Pons (tissue), 1 donor: ENCODE data around the gene DPP8.
A peak's percentile ranks its signal among the peaks of the same experiment; 100 is the strongest.
"Not testable (repeated sequence)": the region's sequence is repeated elsewhere in the genome, so short reads cannot be mapped to it uniquely, and the experiment has no call there.

Experiments
- DNase-seq: peaks from one replicate; pipeline ENCODE4 v3.0.0-alpha.2; 2016; ENCODE audit warnings: low spot score

DPP8 gene

DNA sequence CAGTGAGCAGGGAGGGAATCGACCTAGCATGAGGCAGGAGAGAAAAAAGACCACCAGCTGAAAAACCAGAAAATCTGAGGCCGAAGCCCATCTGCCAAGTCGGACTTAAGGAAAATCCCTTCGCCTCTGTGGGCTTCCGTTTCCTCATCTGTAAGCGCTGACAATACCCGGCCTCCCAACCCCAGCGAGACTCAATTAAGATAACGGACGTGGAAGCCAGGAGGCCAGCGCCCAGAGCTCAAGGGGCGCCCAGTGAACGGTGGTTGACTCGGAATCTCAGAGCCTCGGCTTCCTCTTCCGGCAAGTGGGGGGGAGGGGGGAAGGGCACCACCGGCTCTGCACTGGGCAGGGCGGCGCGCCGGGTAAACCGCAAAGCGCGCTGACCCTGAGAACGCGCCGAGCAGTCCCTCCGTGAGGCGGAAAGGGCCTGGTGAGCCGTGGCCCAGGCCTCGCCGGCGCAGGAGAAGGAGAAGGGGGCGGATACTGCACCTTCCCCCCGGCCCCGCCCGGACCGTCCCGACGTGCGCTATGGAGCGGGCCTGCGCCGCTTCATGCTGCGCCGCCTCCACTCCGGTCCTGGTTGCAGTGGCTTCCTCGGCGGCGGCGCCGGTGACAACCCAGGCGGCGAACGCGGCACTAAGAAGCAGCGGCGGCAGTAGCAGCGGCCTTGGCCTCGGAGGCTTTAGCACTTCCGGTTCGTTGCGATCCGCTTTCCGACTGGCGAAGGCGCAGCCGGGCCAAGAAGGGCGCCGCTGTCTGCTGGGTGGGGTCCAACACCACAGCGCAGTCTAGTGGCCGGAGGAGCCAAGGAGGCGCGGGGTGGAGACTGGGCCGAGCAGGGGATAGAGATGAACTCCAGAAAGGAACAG lies at the start of gene DPP8:
Gene DPP8 (minus strand): TSS at position 693 of the 869 bp plus-strand sequence. CDS start 5,136 bp downstream, outside the sequence.
- DNase-seq: peak; percentile 84

DNA sequence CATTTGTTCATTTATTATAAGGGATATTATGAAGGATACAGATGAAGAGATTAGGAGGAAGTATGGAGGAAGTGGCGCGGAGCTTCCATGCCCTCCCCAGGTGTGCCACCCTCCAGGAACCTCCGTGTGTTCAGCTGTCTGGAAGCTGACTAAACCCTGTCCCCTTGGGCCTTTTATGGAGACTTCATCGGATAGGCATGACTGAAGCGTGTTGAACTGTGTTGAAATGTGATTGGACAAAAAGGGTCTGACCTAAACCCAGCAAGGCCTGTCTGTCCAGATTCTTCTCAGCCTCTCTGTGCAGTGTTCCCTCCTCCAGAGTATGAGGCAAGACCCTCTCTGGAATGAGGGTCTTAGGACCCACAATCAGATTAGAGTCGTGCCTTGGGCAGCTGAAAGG lies 44.4 kb upstream of the DPP8 start:
- DNase-seq: no peak

DNA sequence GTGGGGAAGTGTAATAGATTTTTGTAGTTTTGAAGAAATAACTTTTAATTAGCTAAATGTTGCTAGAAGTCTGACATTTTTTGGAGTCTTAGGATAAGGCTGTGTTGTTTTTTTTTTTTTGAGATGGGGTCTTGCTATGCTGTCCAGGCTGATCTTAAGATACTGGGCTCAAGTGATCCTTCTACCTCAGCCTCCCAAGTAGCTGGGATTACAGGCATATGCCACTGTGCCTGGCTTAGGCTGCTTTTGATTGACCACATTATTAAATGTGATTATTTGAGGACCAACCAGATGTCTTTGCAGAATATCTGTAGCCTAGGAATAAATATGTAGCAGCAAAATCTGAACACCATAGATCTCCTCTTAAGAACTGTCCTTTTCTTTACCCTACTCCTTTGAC lies 42.5 kb upstream of the DPP8 start:
- no peak for DNase-seq

DNA sequence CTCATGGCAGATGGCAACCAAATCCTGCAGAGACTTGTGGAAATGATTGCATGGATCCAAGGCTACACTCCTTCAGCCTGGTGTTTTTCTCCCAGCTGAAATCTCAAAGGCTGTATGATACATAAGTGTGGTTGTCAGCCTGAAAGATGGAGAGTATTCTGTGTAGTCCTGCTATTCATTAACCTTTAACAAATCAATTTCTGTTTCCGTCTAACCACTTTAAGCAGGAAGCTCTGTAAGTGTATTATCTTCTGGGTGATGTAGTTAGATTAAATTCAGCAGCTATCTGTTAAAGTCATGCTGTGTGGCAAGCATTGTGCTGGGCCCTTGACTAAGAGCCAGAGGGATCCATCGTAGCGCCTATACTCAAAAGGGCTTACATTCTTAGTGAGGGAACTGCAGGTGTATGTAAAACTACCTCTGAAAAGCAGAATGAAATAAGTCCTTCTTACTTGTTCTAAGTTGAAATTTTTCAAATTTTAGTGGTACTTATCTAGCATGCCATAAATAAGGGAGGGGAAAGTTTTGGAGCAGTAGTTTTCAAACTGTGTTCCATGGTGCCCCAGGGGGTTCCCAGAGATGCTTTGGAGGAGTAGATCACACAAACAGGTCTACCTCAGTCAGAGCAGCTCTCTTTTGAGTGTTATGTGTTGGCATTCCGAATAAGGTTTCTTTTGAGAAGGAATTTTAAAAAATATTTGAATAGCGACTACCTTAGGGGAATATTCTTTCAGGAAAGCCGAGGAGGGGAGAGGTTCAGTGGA lies 41.7 kb upstream of the DPP8 start:
- no peak for DNase-seq

DNA sequence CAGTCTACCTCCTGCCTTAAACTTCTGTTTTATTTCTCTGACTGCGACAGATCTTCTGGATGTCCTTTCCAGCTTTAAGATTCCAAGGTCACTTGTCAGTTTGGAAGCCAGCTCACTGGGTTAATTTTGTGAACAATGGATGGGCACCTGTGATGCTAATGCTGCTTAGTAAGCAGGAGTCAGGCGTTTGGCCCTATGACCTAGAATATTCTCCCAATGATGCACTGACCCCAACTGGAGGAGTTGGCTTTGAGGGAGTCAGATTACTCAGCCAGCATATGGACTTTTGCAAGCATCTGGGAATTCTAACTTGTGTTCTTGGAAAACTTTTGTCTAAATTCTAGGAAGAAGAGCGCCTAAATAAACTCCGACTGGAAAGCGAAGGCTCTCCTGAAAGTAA lies 40.8 kb upstream of the DPP8 start:
- DNase-seq: no peak

DNA sequence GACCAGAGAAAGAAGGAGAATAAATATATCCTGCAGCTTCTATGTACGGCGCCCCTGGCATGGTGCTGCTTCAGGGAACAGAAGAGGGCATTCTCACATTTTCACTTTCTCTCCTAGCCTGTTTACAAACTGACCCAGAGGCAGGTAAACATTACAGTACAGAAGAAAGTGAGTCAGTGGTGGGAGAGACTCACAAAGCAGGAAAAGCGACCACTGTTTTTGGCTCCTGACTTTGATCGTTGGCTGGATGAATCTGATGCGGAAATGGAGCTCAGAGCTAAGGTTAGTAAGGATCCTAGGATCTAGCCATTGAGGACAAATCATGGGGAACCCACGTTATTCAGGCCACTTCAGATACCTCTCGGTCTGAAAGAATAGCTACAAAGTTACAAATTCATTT lies 39.1 kb upstream of the DPP8 start:
- DNase-seq: no peak

DNA sequence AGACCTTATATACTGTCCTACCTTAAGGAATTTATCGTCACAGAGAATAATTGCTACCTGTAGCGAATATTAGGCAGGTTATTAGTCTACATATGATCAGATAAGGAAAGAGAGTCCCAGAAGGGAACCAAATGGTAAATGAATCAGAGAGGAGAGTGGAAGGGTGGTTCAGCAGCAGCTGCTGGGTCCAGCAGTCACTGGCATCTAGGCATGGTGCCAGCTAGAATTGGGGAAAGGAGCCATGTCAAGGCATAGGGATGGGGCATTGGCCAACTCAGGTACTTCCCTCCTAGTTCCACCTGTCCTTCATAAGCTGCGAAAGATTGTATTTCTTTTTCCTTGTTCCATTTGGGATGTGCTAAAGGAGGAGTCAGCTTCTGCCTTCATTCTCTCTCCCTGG lies 36.2 kb upstream of the DPP8 start:
- no peak for DNase-seq

DNA sequence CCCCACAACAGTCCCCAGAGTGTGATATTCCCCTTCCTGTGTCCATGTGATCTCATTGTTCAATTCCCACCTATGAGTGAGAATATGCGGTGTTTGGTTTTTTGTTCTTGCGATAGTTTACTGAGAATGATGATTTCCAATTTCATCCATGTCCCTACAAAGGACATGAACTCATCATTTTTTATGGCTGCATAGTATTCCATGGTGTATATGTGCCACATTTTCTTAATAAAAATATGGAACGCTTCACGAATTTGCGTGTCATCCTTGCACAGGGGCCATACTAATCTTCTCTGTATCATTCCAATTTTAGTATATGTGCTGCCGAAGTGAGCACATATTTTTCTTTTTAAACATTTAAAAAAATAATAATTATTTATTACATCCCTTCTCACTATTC lies 35.4 kb upstream of the DPP8 start:
- not testable (repeated sequence) for DNase-seq

DNA sequence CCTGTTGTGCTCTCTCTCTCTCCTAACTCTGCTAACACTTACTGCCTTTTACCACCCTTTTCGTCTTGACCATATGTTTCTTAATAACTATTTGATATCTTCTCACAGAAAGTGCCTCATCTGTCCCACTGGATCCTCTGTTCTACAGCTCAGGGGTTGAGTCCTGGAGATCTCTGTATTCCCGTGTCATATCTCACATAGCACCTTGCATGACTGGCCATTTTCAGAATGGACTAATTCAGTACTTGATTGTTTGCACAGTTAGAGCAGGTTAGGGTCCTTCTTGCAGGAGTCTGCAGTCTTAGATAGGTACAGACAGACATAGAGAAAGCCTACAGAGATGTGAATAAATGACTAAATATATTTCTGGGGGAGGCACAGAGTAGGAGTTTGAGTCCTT lies 33.7 kb upstream of the DPP8 start:
- DNase-seq: no peak

DNA sequence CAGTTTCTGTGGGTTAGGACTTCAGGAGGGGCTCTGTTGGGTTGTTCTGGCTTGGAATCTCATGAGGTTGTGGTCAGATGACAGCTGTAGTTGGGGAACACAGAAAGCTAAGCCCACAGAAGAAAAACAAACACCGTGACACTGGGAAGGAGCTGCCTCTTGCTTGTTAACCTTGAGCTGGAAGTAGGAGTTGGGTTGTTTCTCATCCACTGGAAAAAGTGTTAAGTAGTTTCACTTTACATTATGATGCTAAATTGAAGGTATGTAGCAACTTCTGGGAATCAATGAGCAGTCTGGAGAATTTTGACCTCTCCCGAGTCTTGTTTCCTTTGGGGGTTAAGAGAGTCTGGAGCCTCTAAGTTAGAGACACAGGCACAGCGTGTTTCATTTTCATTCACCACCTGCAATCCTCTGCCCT lies 33.2 kb upstream of the DPP8 start:
- peak; percentile 38 for DNase-seq

DNA sequence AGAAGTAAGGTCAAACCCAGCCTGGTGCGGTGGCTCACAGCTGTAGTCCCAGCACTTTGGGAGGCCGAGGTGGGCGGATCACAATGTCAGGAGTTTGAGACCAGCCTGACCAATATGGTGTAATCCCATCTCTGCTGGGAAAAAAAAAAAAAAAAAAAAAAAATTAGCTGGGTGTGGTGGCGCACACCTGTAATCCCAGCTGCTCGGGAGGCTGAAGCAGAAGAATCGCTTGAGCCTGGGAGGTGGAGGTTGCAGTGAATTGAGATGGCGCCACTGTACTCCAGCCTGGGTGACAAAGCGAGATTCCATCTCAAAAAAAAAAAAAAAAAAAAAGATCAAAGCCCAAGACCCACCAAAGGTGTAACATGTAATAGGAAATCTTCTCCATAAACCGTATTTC lies 31.8 kb upstream of the DPP8 start:
- not testable (repeated sequence) for DNase-seq

DNA sequence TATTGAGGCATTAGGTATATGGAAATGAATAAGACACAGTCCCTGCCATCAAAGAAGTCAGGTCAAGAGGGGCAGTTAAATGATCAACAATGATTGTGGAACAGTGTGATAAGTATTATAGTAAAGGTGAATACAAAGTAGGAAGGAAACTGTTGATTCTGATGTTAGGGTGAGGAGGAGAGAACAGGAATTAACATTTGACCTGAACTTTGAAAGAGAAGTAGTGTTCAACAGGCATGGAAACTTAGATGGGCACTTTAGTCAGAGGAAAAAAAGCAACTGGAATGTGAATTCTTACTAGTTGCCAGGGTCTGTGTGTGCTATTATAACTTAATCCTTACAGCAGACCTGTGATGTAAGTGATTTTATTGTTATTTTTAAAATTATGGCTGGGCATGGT lies 30.4 kb upstream of the DPP8 start:
- no peak for DNase-seq

DNA sequence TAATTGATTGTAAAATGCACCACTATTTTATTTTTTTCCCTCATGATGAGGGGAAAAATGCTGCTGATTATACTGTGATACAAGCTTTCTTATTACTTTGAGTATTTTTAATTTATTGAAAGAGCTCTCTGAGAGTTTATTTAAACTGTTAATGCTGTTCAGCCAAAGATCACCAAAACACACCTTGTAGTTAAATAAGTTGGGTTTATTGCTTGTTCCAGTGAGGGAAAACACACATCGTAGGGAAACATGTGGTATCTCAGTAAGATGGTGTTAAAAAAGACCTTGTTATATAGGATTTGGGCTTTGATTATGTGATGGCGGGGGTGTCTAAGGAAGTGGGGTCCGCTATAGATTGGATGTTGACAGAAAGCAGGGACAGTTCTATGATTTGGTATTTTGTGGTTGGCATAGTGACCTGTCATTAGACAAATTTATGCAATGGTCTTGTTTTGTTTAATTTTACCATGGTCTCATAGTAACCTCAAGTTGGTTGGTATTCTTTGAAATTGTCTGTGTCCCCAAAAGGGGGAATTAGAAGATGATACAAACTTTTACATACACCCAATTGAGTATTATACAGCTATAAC lies 23.8 kb upstream of the DPP8 start:
- no peak for DNase-seq

DNA sequence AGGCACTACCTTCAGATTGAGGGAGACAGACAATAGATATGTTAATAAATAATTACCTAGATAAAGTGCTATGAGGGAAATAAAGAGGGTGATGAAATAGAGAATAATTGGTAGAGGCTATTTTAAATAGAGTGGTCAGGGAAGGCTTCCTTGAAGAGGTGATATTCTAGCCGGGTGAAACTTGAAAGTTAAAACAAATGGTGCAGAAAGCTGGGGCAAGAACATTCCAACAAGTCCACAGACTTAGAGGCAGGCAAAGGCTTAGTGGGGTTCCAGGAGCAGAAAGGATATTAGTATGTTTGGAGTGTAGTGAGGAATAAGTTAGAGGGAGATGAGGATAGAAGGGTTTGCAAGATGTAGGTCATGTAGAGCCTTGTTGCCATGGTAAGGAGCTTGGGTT lies 22.8 kb upstream of the DPP8 start:
- no peak for DNase-seq

DNA sequence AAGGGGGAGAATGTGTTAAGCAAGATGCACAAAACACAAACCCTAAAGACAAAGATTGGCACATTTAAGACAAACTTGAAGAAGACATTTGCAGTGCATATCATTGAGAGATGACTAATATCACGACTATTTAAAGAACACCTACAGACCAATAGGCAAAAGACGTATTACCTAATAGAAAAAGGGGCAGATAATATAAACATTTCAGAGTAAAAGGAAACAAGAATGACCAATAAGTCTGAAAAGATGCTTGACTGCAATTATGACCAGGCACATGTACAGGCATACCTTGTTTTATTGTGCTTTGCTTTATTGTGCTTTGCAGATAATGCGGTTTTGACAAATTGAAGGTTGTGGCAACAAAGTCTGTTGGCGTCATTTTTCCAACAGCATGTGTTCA lies 17.7 kb upstream of the DPP8 start:
- DNase-seq: no peak

DNA sequence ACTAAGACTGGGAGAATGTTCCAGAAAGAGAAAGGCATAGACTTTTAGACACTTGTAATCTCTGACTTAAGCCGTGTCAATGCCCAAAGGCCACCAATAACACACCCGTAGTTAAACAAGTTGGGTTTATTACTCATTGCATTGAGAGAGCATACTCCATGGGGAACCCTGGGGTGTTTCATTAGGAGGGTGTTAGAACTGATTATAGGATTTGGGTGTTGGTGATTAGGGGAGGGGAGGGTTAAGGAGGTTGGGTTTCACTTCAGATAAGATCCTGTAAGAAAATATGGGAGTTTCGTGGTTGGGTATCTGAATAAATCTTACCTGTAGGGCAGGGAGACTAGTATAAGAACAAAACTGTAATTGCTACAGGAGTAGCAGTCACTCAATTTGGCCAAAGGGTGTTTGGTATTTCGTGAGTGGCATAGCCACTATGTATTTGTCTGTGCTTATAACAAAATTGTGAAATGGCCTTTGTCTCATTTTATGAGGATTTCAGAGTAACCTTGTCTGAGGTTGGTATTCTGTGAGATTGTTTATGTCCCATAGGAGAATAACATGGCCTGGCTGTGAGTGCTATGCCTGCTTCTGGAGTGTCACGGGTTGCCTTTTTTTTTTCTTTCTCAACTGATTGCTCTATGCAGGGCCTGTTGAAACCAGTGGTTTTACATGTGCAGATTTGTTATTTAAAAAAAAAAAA lies 15.7 kb upstream of the DPP8 start:
- no peak for DNase-seq

DNA sequence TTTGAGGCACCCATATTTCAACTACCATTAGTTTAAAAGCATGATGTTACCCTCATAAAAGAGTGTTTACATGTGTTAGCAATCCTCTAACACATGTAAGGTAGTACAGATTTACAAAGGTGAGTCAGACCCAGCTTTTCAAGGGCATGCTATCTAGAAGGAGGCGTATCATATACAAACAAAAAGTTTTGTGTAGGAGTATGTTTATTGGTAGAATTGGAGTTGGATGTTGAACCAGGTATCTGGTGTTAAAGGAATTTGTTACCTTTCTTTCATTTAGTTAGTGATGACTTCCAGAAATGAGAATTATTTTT lies 15.2 kb upstream of the DPP8 start:
- no peak for DNase-seq

DNA sequence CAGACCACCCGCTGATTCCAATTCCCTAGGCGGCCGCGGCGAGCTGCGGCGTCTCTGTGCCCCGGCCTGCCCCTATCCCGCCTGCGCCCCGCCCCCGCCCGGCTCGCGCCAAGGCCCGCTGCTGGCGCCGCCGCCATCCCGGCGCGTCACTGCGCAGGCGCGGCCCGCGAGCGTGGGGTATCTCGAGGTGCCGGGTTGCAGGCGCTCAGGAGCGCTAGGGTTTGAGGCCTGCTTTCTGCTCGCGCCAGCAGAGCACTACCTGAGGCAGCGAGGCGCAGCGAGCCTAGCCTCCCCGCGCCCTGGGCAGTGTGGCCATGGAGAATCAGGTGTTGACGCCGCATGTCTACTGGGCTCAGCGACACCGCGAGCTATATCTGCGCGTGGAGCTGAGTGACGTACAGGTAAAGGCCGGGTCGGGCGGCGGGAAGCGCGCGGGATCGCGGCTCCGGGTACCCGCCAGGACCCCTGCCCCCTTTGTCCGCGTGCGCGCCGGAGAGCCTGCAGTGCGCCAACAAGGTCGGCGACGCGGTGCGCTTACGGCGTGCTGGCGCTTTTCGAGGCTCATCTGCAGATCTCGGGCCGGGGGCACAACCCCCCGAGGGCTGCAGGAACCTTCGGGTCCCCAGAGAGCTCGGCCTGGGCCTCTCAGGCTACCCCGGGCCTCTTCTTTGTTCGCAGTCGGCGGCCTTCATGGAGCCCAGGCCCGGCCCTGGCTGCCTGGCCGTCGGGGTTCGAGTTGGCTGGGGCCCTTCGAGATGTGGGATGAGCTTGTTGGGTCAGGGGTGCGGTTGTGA lies 13.0 kb upstream of the DPP8 start, which contains the start of gene HACD3:
Gene HACD3 (plus strand): TSS at position 146 of the 794 bp plus-strand sequence. CDS start 169 bp downstream, at position 315.
- DNase-seq: peak; percentile 75

DNA sequence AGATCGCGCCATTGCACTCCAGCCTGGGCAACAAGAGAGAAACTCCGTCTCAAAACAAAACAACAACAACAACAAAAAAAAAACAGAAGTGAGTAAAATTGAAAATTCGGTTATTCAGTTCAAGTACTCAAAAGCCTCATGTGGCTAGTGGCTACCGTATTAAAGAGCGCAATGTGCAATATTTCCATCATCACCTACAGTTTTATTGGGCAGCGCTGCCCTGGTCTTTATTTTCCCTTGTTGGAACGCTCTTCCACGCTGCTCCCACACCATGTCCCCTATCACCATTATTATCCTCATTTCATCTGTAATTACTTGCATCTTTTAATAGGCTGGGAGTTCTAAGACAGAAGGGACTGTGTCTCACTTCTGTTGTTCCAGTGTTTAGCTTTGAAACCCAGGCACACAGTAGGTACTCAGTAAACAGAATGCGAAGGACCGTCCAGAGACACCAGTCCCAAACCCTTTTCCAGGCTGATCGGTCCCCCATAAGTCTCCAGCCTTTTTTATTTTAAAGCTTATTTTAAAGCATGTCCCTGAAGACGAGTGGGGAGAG lies 12.4 kb upstream of the DPP8 start:
- DNase-seq: no peak

DNA sequence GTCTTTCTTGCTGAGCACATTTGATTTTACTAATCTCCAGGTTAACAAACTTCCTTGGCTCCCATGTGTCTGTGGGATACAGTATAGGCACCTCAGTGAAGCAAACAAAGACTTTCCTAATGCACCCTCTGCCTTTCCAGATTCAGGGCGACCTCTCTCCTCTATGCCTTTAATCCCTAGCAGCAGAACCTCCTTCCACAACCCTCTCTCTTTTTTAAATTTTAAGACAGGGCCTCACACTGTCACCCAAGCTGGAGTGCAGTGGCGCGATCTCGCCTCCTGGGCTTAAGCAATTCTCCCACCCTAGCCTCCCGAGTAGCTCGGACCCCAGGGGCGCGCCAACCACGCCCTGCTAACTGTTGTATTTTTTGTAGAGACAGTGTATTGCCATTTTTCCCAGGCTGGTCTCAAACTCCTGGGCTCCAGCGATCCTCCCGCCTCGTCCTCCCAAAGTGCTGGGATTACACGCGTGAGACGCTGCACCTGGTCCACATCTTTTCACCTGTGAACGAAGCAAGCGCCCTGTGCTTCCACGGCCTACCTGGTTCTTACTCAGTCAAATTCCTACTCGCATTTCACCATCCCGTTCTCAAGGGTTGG lies 11.1 kb upstream of the DPP8 start:
- no peak for DNase-seq

DNA sequence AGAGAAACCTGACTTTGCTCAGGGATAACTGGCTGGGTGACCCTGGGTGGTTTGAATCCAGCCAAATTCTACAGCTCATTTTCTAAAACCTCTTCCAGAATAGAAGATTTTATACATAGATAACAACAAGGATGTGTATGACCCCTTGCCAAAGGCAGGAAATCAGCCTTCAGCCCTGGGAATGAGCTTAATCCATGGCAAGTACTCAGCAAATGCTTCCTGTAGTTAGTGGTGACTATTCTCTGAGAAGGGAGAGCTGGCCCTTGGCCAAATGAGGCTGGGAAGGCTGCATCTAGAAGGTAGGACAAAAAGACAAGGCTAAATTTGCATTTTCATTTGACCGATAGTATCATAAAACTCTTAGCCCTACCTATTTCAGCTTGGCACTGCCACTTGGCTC lies 8.1 kb upstream of the DPP8 start:
- DNase-seq: no peak
